Stimulated activated CD8-positive, alpha-beta memory T cell treated with anti-CD3 and anti-CD28 coated beads, Interleukin-12 subunit alpha, Interleukin-12 subunit beta, amount 100 ng/mL, for 4 hours (primary cell): ENCODE results near the gene PNP.
"Not testable (repeated sequence)": the region's sequence is repeated elsewhere in the genome, so short reads cannot be mapped to it uniquely, and the experiment has no call there.

Experiments used
- DNase-seq: peaks from one replicate; pipeline ENCODE4 v3.0.0-alpha.2; 2020; ENCODE audit warnings: low read depth

PNP gene

DNA sequence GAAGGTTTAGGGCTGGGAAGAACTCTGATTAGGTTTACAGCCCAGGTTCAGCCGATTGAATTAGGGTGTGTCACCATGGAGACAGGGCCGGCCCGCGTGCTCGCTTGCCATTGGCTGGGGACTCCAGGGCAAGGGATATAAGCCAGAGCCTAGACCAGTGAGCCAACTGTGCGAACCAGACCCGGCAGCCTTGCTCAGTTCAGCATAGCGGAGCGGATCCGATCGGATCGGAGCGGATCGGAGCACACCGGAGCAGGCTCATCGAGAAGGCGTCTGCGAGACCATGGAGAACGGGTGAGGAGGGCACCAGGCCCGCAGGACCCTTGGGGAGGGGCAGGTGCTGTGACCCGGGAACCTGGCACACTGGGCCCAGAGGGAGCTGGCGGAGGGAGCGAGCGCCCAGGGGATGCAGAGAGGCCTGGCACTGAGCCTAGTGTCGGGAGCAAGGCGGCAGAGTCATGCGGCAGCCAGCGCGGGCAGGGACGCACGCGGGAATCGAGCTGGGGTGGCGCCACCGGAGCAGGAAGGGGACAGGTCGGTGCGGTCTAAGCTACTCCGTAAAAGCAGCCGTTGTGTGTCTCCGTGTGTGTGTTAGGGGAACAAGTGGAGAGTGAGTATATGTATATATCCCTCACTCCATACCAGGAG, at the start of gene PNP:
Gene PNP (plus strand): TSS at position 165 of the 648 bp plus-strand sequence. CDS start 119 bp downstream, at position 284.
- peak; percentile 69 for DNase-seq

DNA sequence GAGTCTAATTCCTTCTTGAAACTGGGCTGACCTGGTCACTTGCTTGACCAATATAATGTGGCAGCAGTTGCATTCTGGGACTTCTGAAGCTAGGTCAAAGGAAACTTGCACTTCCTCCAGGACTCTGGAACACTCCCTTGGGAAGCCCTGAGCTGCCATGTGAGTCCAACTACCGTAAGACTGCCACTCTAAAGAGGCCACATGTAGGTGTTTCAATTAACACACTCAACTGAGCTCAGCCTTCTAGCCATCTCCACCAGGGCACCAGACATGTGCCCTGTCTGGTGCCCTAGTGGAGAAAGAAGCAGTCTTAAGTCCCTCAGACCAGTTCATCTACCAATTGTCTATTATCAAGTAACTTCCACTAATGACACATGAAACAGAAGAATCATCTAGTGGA, 49.8 kb upstream of the PNP start:
- DNase-seq, result no peak

DNA sequence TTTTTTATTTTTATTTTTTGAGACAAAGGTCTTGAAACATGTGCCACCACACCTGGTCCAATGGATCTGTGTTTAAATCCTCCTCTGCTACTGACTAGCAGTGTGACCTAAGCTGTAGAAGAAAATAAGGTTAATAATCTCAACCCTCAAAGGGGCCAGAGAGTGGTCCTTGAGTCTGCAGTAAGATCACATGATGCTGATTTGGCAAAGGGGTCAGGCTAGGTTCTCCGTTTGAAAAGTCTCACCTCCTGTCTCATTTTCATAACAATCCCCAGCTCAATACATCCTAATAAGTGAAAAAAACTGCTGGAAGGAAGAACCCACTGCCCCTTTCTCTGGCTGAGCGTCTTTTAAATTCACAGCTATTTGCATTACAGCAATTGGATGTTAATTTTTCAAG, 47.9 kb upstream of the PNP start:
- no peak for DNase-seq

DNA sequence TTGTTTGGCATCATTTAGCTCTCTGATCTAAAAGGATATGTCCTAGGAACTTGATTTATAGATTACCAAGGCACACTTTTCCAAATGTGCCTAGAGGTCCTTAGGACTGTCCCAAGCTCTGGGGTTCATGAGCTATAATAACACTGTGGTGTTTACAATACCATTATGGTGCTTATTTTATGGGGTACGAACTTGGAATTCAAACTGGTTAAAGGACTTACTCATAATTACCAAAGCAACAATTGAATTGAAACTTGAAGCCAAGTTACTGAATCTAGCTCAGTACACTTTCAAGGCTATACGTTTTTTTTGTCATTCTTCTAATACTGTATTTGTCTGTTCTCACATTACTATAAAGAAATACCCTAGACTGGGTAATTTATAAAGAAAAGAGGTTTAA, 46.3 kb upstream of the PNP start:
- no peak for DNase-seq

DNA sequence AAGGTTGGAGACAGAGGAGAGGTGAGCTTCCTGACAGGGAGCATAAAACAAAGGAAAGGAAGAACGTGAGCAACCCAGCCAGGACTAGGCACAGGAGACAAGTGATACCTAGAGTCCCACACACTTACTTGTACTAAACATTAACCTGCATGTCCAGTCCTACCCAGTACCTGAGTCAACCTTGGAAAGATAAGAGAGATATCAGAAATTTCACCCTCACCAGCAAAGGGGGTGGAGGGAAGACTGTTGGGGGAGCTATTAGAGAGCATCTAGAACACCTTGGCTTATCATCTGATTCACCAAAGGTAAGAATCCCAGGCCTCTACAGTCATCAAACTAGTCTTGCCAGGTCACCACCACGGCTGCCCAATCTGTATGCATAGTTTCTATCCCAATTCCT, 44.4 kb upstream of the PNP start:
- no peak for DNase-seq

DNA sequence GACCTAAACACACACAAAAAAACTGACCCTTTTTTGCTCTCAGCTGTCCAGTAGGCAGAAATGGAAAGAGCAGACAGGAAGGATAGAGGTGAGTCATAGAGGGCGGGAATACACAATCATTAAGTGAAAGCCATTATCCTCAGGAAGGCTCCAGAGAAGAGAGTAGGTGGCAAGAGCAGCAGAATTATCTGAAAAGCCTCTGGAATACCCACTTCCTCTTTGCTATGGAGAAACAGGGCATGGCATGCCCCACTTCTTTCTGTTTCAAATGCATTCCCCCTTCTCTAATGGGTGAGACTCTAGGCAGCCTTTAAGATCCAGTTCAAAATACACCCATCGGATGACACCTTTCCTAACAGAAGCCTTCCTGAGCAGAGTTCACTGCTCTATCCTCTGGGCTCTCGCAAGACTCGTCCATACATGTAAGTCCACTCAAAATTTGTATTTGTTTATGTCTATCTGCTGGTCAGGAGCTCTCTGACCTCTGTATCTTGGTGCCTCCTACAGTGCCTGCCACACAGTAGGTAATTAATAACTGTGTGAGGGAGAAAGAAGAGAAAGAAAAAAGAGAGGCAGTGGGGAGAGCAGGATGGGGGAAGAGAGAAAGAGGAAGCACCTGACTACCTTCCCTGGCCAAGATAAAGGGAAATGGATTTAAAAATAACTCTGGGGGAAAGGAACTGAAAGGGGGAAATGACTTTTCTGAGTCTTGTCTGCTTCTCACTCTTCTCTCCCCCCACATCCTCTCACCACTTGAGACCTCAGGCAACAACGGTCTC, 41.8 kb upstream of the PNP start:
- no peak for DNase-seq

DNA sequence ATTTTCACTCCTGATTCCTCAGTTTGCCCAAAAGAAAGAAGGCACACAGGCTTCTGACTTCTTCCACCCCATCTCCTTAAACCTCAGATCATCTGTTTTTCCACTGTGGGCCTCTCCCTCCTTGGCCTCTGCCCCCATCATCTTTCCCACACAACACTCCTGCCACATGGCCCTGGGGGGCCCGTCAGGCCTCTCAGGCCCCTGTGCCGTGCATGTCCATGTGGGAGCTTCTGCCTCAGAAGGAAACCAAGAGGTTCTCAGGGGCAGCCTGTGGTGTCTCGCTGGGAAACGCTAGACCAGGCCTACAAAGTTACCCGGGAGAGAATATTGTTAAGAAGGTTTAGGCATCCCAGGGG, 41.2 kb upstream of the PNP start:
- DNase-seq, result no peak

DNA sequence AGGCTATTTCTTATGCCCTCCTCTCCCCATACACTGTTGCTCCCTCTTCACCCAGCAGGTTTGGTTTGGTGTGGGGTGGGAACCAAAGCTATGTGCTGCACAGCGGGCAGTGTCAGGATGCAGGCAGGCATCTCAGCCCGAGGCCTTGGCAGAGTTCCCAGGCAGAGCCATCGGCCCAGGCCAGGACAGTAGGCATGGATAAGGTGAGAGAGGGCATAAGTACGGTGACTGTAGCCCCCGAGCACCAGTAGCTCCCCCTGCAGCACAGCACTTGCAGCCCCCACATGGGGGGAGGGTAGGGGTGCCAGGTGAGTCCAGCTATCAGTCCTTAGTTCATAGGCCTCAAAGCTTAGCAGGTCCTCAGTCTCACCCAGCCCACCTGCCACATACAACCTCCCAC, 40.4 kb upstream of the PNP start:
- DNase-seq, result no peak

DNA sequence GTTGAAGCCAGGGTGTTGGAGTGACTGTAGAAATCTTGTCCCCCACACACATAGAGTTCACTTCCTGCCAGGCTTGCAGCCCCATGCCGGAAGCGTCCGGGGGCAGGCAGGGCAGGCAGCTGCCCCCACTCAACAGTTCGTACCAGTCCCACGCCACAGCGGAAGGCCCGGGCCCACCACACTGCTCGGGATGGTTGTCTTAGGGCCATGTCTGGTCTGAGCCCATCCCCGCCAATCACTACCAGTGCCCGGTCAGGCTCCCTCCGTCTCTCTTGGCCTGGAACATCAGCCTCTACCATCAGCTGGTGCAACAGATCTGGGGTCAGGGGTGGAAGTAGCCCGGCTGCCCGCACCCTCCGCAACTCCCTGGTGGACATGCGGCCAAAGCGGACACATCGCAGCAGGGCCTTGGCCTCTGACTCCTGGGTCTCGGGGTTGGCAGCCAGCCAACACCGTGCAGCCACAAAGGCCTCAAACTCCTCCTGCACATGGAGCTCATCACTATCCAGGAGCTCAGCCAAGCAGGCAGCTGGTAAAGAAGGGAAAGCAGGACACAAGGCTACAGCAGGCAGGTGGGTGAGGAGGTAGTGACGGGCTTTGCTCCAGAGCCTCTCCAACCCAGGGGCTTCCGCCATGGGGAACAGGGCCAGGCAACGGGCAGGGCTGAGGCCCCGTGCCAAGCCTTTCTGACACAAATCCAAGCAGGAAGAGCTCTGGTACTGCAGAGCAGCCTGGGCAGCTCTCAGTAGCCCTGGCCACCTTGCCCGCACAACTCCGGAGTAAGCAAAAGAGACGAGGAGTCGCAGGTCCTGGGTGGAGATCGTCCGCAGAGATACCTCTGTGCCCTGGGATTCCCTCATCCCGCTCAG, 39.2 kb upstream of the PNP start:
- no peak for DNase-seq

DNA sequence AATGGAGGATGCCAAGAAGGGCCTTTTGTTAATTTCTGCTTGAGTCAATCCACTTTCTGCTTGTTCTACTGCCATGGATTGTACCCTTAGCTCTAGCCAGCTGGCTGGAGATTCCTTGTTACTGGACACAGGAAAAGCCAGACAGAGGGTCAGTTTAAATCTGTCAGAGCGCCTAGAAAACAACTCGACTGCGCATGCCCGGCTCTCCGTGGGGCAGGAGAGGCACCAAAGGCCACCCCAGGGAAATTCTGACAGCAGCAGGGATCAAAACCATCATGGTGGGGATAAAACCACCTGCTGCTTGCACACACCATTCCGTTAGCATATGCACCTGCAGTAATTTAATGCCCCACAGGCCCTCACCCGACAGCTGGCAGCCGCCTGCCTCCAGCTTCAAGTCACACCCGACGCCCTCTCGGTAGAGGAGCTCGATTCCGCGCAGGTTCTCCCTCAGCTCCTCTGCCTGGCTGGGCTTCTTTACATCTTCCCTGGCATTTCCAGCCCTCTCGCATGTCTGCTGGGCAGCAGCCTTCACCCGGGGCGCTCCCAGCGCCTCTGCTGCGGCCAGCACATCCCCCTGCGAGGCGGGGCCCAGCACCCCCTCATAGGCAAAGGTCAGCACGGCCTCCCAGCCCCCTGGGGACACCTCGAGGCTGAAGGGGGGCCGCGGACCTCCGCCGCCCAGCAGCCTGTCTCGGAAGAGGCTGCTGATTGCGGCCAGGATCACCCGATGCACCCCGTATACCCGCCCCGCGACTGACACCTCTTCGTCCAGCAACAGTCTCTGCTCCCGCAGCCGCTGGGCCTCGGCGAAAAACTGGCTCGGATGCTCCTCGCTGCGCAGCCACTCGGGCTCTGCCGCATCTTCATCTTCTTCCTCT, 34.3 kb upstream of the PNP start:
- no peak for DNase-seq

DNA sequence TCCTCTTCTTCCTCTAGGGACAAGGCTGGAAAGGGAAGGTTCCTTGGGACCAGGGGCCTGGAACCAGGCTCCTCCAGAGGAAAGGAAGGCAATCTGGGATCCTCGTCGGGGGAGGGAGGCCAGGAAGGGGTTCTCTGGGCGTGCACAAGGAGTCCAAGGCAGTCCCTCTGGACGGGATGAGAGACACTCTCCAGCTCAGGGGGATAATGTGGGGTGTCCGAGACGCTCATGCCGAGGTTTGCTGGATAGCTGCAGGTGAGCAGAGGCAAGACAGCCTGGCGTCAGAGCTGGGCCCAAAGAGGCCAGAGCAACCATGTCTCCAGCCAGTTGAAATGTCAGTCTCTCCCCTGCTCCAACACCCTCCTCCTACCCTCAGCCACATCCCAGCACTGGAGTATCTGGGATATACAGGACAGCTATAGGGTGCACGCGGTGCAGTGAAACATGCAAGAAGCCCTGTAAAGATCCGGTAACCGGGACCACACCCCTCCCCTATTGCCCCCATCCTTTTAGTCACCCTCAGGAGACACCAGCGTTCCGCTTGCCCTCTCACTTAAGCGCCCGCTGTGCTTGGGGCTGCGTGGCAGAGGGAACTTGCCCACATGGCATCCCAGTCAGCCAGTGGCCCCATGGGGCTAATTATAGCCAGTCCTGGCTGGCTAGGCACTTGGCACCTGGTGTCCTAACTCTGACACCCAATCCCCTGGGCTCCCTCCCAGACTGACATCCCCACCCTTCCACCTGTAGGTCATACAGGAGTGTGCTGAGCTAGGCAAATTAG, 33.4 kb upstream of the PNP start, which contains the start of gene KLHL33:
Gene KLHL33 (minus strand): TSS at position 585 of the 781 bp plus-strand sequence. CDS start 355 bp downstream, at position 230.
- no peak for DNase-seq

DNA sequence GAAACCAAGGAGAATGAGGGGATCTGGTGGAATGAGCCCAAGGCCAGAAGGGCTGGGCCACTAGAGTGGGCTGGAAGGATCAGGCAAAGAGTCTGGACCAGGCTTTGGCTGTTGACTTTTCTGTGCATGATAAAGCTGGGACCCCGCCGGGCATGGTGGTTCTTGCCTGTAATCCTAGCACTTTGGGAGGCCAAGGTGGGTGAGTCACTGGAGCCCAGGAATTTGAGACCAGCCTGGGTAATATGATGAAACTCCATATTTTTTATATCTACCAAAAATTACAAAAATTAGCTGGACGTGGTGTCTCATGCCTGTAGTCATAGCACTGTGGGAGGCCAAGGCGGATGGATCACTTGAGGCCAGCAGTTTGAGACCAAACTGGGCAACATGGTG, 32.8 kb upstream of the PNP start:
- DNase-seq, result no peak

DNA sequence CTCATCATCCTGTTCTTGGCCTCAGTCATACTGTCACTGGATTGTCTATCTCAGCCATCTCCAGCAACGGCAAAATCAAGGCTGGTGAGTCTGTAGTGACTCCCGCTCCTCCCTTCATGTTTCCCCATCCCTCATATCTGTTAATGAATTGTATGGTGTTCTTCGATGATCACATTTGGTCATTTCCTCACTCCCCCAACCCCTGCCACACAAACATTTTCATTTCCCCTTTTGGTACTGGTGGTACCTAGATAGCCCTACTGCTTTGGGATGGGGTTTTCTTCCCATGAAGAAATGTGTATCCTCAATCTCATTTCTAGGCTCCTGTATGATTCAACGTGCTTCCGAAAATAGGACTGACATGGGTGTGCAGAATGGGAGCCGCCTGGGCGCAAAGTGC, 30.5 kb upstream of the PNP start:
- no peak for DNase-seq

DNA sequence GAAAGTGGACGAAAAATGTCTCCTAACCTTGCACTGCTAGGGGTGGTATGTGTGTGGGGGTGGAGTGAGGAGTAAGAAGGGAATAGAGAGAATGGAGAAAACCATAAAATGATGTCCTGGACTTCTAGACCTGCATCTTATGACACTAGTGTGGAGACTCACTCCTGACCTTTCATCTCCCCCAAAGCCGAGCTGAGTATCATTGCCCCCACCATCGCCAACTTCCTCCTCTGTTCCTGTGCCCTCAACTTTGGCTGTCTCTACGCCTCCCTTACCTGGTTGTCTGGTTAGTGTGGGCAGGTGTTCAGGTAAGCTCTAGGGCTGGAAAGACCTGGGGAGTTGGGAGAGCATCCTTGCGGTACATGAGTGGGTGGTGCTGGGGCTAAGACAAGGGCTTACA, 28.7 kb upstream of the PNP start:
- no peak for DNase-seq

DNA sequence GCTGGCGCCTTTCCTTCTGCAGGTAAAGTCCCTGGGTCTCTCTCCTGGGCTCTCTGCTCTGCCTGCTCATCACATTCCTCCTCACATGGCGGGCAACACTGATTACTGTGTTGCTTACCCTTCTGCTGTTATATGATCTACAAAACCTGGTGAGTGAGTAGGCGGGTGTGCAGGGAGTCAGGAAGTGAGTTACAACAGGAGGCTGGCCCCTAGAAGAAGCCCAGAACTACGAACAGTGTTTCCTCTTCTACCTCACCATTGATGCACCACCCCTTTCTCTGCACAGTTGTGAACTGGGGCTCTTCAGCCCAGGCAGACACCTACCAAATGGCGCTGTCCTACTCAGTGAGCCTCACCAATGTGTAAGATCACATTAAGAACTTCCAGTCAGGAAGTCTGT, 28.3 kb upstream of the PNP start:
- no peak for DNase-seq

DNA sequence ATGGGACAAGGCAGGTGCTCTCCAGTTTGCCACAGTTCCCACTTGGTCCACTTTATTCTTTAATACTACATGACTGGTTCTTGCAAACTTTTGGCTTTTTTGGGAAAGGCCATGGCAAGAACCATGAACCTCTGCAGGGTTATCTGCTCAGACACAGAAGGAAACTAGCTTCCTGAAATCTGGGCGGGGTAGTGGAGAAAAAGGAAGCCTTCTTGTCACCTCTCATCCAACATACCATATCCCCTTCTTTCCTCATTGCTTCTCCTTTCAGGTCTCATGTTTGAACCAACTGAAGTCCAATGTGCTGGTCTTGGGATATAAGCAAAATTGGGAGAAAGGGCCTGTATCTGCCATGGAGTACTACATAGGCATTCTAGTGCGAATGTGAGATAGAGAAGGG, 27.7 kb upstream of the PNP start:
- no peak for DNase-seq

DNA sequence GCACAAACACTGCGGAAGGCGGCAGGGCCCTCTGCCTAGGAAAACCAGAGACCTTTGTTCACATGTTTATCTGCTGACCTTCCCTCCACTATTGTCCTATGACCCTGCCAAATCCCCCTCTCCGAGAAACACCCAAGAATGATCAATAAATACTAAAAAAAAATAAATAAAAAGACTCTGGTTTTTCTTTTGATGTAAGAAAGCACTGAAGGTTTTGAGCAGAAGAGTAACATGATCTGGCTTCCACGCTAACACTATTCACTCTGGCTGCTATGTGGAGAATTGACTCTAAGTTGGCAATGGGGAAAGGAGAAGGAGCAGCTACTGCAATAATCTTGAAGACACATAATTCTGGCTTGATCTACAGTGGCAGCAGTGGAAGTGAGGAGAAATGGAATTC, 25.6 kb upstream of the PNP start:
- not testable (repeated sequence) for DNase-seq

DNA sequence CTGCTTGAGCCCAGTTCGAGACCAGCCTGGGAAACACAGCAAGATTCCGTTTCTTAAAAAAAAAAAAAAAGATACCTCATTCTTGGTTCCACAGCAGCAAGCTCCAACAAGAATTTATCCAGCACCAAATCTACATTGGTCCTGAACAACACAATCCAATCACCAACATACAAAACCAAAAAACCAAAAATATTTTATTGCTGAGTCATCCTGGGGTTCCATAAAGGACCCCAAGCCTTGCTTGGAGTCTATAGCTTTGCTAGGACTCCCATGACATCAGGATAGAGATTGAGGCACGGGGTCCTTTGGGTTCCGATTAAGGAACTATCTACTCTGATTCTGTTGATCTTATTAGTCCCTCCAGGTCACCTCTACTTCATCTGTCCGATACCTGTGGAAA, 22.3 kb upstream of the PNP start:
- no peak for DNase-seq

DNA sequence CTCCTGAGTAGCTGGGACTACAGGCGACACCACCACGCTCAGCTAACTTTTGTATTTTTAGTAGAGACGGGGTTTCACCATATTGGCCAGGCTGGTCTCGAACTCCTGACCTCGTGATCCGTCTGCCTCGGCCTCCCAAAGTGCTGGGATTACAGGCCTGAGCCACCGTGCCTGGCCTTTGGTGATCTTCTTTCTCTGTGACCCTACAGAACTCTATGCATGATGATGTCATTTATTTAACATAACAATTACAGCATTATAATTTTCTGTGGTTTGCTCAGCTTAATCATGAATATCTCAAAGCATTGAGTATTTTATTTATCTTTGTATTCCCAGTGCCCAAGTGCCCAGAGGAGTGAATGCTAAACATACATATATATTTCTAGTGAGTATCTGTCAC, 16.4 kb upstream of the PNP start:
- DNase-seq, result not testable (repeated sequence)

DNA sequence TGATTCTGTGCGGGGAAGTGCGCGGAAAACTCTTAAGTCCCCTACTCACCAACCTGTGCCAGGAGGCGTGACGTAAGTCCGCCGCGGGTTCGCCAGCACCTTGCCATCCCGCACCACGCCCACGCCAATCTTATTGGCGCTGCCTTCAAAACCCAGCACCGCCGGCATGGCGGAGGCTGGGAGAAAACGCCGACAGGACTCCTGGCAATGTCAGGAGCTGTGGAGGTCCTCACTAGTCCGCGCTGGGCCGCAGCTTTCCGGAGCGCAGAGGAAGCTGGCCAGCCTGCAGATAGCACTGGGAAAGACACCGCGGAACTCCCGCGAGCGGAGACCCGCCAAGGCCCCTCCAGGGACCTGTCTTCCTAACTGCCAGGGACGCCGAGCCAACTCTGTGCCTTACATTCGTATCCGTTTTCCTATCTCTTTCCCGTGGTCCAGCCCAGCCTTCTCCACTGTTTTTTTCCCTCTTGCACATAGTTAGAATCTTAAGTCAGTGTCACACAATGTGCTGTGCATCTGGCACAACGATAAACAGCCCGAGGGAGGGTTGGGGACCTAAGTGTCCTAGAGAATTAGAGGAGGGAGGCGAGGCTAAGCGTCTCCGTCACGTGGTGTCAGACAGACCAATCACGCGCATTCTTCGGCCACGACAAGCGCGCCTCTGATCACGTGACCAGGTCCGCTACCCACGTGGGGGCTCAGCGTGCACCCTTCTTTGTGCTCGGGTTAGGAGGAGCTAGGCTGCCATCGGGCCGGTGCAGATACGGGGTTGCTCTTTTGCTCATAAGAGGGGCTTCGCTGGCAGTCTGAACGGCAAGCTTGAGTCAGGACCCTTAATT, 14.5 kb upstream of the PNP start, which contains the start of the genes APEX1 and OSGEP:
Gene APEX1 (plus strand): TSS at position 711 of the 839 bp plus-strand sequence. CDS start 420 bp downstream, outside the sequence.
Gene OSGEP (minus strand): TSS at position 297 of the 839 bp plus-strand sequence. CDS start 129 bp downstream, at position 168.
- DNase-seq, result peak; percentile 95
